ENCODE measurements around the gene VAMP1. TPM values are rescaled to one million over a fixed set of nuclear protein-coding genes. Genes with fewer than 3 reads are reported as not detected.

Gene VAMP1
- total and polyA plus RNA-seq, 2 experiments from 2014 or later, result 13.9 to 16.1 TPM

DNA sequence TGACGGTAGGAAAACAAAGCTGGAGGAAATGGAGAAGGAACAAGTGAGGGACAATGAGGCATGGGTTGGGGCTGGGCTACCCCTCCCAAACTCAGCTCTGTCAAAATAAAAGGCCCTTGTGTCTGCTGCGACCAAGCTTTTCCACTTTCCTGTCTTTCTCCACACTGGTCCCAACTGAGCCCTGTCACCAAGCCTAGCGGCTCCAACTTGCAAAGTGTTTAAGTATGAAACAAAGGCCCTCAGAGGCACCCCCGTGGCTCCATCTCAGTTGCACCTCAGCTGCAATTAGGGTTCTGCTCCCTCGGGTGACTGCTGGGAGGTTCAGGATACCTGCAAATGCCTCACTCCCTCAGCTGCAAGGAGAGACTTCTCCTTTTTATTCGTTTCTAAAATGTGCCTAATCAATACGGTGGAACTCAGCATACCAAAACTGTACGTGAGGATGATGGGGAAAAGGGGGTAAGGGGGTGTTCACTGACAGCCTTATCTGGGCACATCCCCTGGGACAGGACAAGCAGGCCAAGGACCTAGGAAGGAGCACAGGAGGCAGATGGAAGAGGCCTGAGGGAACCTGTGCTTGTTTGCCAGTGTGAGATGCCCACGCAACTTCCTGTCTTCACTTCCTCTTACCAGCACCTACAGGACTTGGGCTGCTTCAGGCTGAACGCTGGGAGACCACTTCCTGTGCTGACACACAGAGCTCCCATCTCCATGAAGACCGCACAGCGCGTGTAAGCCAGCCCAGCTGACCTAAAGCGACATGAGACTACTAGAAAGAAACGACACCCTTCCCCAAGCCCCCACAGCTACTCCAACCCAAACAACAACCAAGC is 8.9 kb downstream of the VAMP1 start (continued):
- no peak for TF ChIP-seq STAT1 (IDR thresholded peaks at IDR 0.05; ENCODE audit: unreplicated experiment)
- no peak for TF ChIP-seq EZH2phosphoT487 (IDR thresholded peaks at IDR 0.05; ENCODE audit: unreplicated experiment)
- no peak for TF ChIP-seq EZH2 (IDR thresholded peaks at IDR 0.05; ENCODE audit: low read depth, unreplicated experiment)
- TF ChIP-seq, protein P1, sequence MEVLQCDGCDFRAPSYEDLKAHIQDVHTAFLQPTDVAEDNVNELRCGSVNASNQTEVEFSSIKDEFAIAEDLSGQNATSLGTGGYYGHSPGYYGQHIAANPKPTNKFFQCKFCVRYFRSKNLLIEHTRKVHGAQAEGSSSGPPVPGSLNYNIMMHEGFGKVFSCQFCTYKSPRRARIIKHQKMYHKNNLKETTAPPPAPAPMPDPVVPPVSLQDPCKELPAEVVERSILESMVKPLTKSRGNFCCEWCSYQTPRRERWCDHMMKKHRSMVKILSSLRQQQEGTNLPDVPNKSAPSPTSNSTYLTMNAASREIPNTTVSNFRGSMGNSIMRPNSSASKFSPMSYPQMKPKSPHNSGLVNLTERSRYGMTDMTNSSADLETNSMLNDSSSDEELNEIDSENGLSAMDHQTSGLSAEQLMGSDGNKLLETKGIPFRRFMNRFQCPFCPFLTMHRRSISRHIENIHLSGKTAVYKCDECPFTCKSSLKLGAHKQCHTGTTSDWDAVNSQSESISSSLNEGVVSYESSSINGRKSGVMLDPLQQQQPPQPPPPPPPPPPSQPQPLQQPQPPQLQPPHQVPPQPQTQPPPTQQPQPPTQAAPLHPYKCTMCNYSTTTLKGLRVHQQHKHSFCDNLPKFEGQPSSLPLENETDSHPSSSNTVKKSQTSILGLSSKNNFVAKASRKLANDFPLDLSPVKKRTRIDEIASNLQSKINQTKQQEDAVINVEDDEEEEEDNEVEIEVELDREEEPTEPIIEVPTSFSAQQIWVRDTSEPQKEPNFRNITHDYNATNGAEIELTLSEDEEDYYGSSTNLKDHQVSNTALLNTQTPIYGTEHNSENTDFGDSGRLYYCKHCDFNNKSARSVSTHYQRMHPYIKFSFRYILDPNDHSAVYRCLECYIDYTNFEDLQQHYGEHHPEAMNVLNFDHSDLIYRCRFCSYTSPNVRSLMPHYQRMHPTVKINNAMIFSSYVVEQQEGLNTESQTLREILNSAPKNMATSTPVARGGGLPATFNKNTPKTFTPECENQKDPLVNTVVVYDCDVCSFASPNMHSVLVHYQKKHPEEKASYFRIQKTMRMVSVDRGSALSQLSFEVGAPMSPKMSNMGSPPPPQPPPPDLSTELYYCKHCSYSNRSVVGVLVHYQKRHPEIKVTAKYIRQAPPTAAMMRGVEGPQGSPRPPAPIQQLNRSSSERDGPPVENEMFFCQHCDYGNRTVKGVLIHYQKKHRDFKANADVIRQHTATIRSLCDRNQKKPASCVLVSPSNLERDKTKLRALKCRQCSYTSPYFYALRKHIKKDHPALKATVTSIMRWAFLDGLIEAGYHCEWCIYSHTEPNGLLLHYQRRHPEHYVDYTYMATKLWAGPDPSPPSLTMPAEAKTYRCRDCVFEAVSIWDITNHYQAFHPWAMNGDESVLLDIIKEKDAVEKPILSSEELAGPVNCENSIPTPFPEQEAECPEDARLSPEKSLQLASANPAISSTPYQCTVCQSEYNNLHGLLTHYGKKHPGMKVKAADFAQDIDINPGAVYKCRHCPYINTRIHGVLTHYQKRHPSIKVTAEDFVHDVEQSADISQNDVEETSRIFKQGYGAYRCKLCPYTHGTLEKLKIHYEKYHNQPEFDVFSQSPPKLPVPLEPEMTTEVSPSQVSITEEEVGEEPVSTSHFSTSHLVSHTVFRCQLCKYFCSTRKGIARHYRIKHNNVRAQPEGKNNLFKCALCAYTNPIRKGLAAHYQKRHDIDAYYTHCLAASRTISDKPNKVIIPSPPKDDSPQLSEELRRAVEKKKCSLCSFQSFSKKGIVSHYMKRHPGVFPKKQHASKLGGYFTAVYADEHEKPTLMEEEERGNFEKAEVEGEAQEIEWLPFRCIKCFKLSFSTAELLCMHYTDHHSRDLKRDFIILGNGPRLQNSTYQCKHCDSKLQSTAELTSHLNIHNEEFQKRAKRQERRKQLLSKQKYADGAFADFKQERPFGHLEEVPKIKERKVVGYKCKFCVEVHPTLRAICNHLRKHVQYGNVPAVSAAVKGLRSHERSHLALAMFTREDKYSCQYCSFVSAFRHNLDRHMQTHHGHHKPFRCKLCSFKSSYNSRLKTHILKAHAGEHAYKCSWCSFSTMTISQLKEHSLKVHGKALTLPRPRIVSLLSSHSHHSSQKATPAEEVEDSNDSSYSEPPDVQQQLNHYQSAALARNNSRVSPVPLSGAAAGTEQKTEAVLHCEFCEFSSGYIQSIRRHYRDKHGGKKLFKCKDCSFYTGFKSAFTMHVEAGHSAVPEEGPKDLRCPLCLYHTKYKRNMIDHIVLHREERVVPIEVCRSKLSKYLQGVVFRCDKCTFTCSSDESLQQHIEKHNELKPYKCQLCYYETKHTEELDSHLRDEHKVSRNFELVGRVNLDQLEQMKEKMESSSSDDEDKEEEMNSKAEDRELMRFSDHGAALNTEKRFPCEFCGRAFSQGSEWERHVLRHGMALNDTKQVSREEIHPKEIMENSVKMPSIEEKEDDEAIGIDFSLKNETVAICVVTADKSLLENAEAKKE (CRISPR knock-in tag; IDR thresholded peaks at IDR 0.05), result no peak
- TF ChIP-seq NANOG (IDR thresholded peaks at IDR 0.05; ENCODE audit: borderline replicate concordance), result no peak
- TF ChIP-seq POLR2AphosphoS5 (IDR thresholded peaks at IDR 0.05; ENCODE audit: low read depth), result no peak

GRCh38 chr12:6460751-6461371 is 9.6 kb downstream of the VAMP1 start:
- Mint-ChIP-seq H3K4me3 (no peak overlapping the region), H3K27me3 (ENCODE audit: insufficient read depth, low read depth, poor library complexity) (peaks cover 12% of the 10 kb centered on the region), H3K9me3 (no peaks in the 10 kb centered on the region), H3K27ac (peak overlapping the region; percentile 77), H3K36me3 (ENCODE audit: low read depth) (peaks cover 51% of the 10 kb centered on the region), H3K4me1 (no peaks in the 10 kb centered on the region; the same call in 1 of the 3 replicates)
- Histone ChIP-seq H3K4me3 (no peak overlapping the region), H3K27ac (ENCODE audit: low read depth) (no peak overlapping the region), H3K36me3 (ENCODE audit: insufficient read depth) (peaks cover 12% of the 10 kb centered on the region), H3K4me1 (ENCODE audit: insufficient read depth) (no peaks in the 10 kb centered on the region), H3K4me2 (no peak overlapping the region), H4K20me1 (replicated peaks; ENCODE audit: insufficient read depth) (no peaks in the 10 kb centered on the region), H3K79me2 (replicated peaks; ENCODE audit: insufficient read depth) (no peaks in the 10 kb centered on the region), H2AFZ (no peak overlapping the region), H3K27me3 (ENCODE audit: insufficient read depth) (no peaks in the 10 kb centered on the region), H3F3A (replicated peaks; ENCODE audit: low read depth) (0 out of 2 replicates have a peak, but pooled peaks cover 2% of the 10 kb centered on the region), H3K9me2 (ENCODE audit: insufficient read depth) (no peaks in the 10 kb centered on the region)
- ATAC-seq (no peak), DNase-seq (ENCODE audit: low spot score) (no peak)
- TF ChIP-seq, protein P2, sequence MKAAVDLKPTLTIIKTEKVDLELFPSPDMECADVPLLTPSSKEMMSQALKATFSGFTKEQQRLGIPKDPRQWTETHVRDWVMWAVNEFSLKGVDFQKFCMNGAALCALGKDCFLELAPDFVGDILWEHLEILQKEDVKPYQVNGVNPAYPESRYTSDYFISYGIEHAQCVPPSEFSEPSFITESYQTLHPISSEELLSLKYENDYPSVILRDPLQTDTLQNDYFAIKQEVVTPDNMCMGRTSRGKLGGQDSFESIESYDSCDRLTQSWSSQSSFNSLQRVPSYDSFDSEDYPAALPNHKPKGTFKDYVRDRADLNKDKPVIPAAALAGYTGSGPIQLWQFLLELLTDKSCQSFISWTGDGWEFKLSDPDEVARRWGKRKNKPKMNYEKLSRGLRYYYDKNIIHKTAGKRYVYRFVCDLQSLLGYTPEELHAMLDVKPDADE (IDR thresholded peaks at IDR 0.05), result no peak
- TF ChIP-seq STAT1 (IDR thresholded peaks at IDR 0.05; ENCODE audit: unreplicated experiment) (no peak), NANOG (IDR thresholded peaks at IDR 0.05; ENCODE audit: borderline replicate concordance) (no peak), EZH2 (IDR thresholded peaks at IDR 0.05; ENCODE audit: low read depth, unreplicated experiment) (no peak), JUNB (IDR thresholded peaks at IDR 0.05; ENCODE audit: unreplicated experiment) (no peak), EZH2phosphoT487 (IDR thresholded peaks at IDR 0.05; ENCODE audit: unreplicated experiment) (no peak), ZNF114 (CRISPR knock-in tag; IDR thresholded peaks at IDR 0.05) (no peak)
- TF ChIP-seq, protein P3, sequence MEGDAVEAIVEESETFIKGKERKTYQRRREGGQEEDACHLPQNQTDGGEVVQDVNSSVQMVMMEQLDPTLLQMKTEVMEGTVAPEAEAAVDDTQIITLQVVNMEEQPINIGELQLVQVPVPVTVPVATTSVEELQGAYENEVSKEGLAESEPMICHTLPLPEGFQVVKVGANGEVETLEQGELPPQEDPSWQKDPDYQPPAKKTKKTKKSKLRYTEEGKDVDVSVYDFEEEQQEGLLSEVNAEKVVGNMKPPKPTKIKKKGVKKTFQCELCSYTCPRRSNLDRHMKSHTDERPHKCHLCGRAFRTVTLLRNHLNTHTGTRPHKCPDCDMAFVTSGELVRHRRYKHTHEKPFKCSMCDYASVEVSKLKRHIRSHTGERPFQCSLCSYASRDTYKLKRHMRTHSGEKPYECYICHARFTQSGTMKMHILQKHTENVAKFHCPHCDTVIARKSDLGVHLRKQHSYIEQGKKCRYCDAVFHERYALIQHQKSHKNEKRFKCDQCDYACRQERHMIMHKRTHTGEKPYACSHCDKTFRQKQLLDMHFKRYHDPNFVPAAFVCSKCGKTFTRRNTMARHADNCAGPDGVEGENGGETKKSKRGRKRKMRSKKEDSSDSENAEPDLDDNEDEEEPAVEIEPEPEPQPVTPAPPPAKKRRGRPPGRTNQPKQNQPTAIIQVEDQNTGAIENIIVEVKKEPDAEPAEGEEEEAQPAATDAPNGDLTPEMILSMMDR (conservative IDR thresholded peaks at IDR 0.05; ENCODE audit: low read depth in 2 of 2), result no peak

Measured in GM23338 (cell line).